Posterior vena cava (tissue), 2 donors: ENCODE measurements around the gene ADPRH. TPM values are rescaled to one million over a fixed set of nuclear protein-coding genes. Genes with fewer than 3 reads are reported as not detected.

Experiments
- DNase-seq: peaks from one replicate; pipeline ENCODE4 v3.0.0-alpha.2; 2020; ENCODE audit warnings: low spot score
- intact Hi-C, 2 donors: fragments of 100-400 bp; cut with DNase I; formaldehyde crosslinking; loops; one replicate each; pipeline versions ENCODE4 v1.14.1 to v1.14.2; 2022 to 2023
- total RNA-seq, 2 donors: library from RNA; stranded (reverse); fragmentation: NEBNext Ultra II Directional; extraction: Animal tissue kit (Norgen Biotek cat#: 25700); gene quantifications; one replicate each; pipeline ENCODE4 v1.2.1, GENCODE V29; 2021
- donor health status: DM: yes; HTN: yes; CAD: no.
- donor health status: DM: yes; HTN: yes; CAD: no.

ADPRH gene
- total RNA-seq, 2 donors from 2014 or later: 15.3 to 17.9 TPM

GRCh38 chr3:119613872-119614271 lies 34.6 kb downstream of the ADPRH start:
- intact Hi-C loops: no loop called here
- DNase-seq: no peak

GRCh38 chr3:119616056-119616455 lies 36.8 kb downstream of the ADPRH start:
- intact Hi-C loops: no loop called here
- no peak for DNase-seq

- intact Hi-C loops: no loop called here
- DNase-seq: no peak
Measured at GRCh38 chr3:119619094-119619493, 39.8 kb downstream of the ADPRH start.

GRCh38 chr3:119620899-119621298 lies 41.6 kb downstream of the ADPRH start:
- intact Hi-C loops: no loop called here
- DNase-seq: no peak

GRCh38 chr3:119624002-119624720 lies 44.9 kb downstream of the ADPRH start:
- intact Hi-C loops: no loop called here
- no peak for DNase-seq

- no peak for DNase-seq
- intact Hi-C loops: no loop called here
Measured at GRCh38 chr3:119625451-119626153, 46.3 kb downstream of the ADPRH start.

- DNase-seq: no peak
- intact Hi-C loops: no loop called here
Measured at GRCh38 chr3:119626196-119626595, 46.9 kb downstream of the ADPRH start.

- DNase-seq: no peak
- intact Hi-C loops: no loop called here
Measured at GRCh38 chr3:119627461-119627860, 48.2 kb downstream of the ADPRH start.

GRCh38 chr3:119628390-119628789 lies 49.1 kb downstream of the ADPRH start:
- intact Hi-C loops: no loop called here
- DNase-seq: no peak

GRCh38 chr3:119628816-119629445 lies 49.6 kb downstream of the ADPRH start:
- intact Hi-C loops: no loop called here

GRCh38 chr3:119630128-119630879 lies 51.0 kb downstream of the ADPRH start:
- intact Hi-C loops: loop anchor here in 1 of 2 donors (5.0 kb wide), 1 partner anchor 33 kb away; the partner anchor contains the start of gene PLA1A
- DNase-seq: no peak

More at GRCh38 chr3:119628816-119629445, 49.6 kb downstream of the ADPRH start:
- no peak for DNase-seq

GRCh38 chr3:119630880-119631329 lies 51.6 kb downstream of the ADPRH start:
- intact Hi-C loops: loop anchor here in 1 of 2 donors (5.0 kb wide), 1 partner anchor 34 kb away; the partner anchor contains the start of gene PLA1A

GRCh38 chr3:119631516-119631915 lies 52.2 kb downstream of the ADPRH start:
- DNase-seq: no peak
- intact Hi-C loops: loop anchor here in 1 of 2 donors (5.0 kb wide), 1 partner anchor 34 kb away; the partner anchor contains the start of gene PLA1A

More at GRCh38 chr3:119630880-119631329, 51.6 kb downstream of the ADPRH start:
- no peak for DNase-seq

- no peak for DNase-seq
- intact Hi-C loops: loop anchor here in 1 of 2 donors (5.0 kb wide), 1 partner anchor 35 kb away; the partner anchor contains the start of gene PLA1A
Measured at GRCh38 chr3:119632216-119632615, 52.9 kb downstream of the ADPRH start.

GRCh38 chr3:119632829-119633228 lies 53.5 kb downstream of the ADPRH start:
- intact Hi-C loops: loop anchor here in 1 of 2 donors (5.0 kb wide), 1 partner anchor 36 kb away; the partner anchor contains the start of gene PLA1A
- DNase-seq: no peak

GRCh38 chr3:119635719-119636118 lies 56.4 kb downstream of the ADPRH start:
- intact Hi-C loops: no loop called here

GRCh38 chr3:119636249-119636648 lies 57.0 kb downstream of the ADPRH start:
- no peak for DNase-seq
- intact Hi-C loops: no loop called here

More at GRCh38 chr3:119635719-119636118, 56.4 kb downstream of the ADPRH start:
- DNase-seq: no peak

GRCh38 chr3:119636891-119637611 lies 57.8 kb downstream of the ADPRH start:
- intact Hi-C loops: no loop called here
- no peak for DNase-seq
